Neural cell (in vitro differentiated cells): ENCODE results near the gene MYOM1. TPM values are rescaled to one million over a fixed set of nuclear protein-coding genes. Genes with fewer than 3 reads are reported as not detected.

ENCODE experiments used
- H2AFZ ChIP-seq: fragments of 200-600, 300-800 bp; sonication (generic), shearing (Covaris generic); 2 replicates; pipeline ENCODE4 v1.6.0; 2014; ENCODE audit warnings: low read depth, mild to moderate bottlenecking, antibody characterized with exemption, low read length, moderate library complexity
- H3F3A ChIP-seq: fragments of 200-600 bp; shearing (Covaris generic); 2 replicates; pipeline ENCODE4 v1.6.1; 2016; ENCODE audit warnings: mild to moderate bottlenecking, moderate library complexity, mixed read lengths, antibody characterized with exemption, low read length; ENCODE audit not compliant: insufficient read depth, poor library complexity, severe bottlenecking
- H3K27ac ChIP-seq: fragments of 200-600, 300-800 bp; sonication (generic), shearing (Covaris generic); 2 replicates; pipeline ENCODE4 v1.5.1; 2014; ENCODE audit warnings: mild to moderate bottlenecking, low read length, moderate library complexity
- H3K27me3 ChIP-seq: fragments of 300-800, 200-600 bp; sonication (generic), shearing (Covaris generic); 2 replicates; pipeline ENCODE4 v1.6.0; 2014; ENCODE audit warnings: mild to moderate bottlenecking, low read depth, low read length, moderate library complexity; ENCODE audit not compliant: insufficient read depth
- H3K36me3 ChIP-seq: fragments of 300-800, 200-600 bp; sonication (generic), shearing (Covaris generic); 2 replicates; pipeline ENCODE4 v1.5.1; 2014; ENCODE audit warnings: mild to moderate bottlenecking, antibody characterized with exemption, low read length, moderate library complexity; ENCODE audit not compliant: insufficient read depth
- H3K4me2 ChIP-seq: fragments of 300-800, 200-600 bp; sonication (generic), shearing (Covaris generic); 2 replicates; pipeline ENCODE4 v1.6.0; 2014; ENCODE audit warnings: mild to moderate bottlenecking, low read length
- H3K4me3 ChIP-seq: fragments of 300-800, 200-600 bp; sonication (generic), shearing (Covaris generic); 2 replicates; pipeline ENCODE4 v1.5.1; 2014; ENCODE audit warnings: mild to moderate bottlenecking, low read length, moderate library complexity
- H3K79me2 ChIP-seq: fragments of 200-600 bp; shearing (Covaris generic); replicated peaks from 2 replicates; pipeline ENCODE4 v1.6.0; 2014; ENCODE audit warnings: mild to moderate bottlenecking, low read length, moderate library complexity; ENCODE audit not compliant: insufficient read depth
- H3K9ac ChIP-seq: fragments of 300-800, 200-600 bp; sonication (generic), shearing (Covaris generic); 2 replicates; pipeline ENCODE4 v1.6.1; 2016; ENCODE audit warnings: mild to moderate bottlenecking, low read length, mixed read lengths
- H3K9me2 ChIP-seq: fragments of 200-600 bp; shearing (Covaris generic); 2 replicates; pipeline ENCODE4 v1.6.1; 2016; ENCODE audit warnings: mild to moderate bottlenecking, low read length, mixed read lengths; ENCODE audit not compliant: insufficient read depth
- H3K9me3 ChIP-seq: fragments of 200-600, 300-800 bp; sonication (generic), shearing (Covaris generic); 2 replicates; pipeline ENCODE4 v1.6.1; 2016; ENCODE audit warnings: mild to moderate bottlenecking, mixed run types, low read length, moderate library complexity, mixed read lengths
- H4K20me1 ChIP-seq: fragments of 200-600 bp; shearing (Covaris generic); 2 replicates; pipeline ENCODE4 v1.6.1; 2016; ENCODE audit warnings: mild to moderate bottlenecking, mixed run types; ENCODE audit not compliant: insufficient read depth
- CTCF ChIP-seq: fragments of 450-650 bp; IDR thresholded peaks from 2 replicates; pipeline ENCODE4 v1.5.1; 2014; ENCODE audit warnings: antibody characterized with exemption, mild to moderate bottlenecking, moderate library complexity; ENCODE audit not compliant: poor library complexity, severe bottlenecking
- EP300 ChIP-seq: fragments of 450-650 bp; conservative IDR thresholded peaks from 2 replicates; pipeline ENCODE4 v1.6.1; 2014; ENCODE audit warnings: antibody characterized with exemption, mild to moderate bottlenecking, moderate library complexity; ENCODE audit not compliant: poor library complexity, severe bottlenecking
- EZH2 ChIP-seq: fragments of 200-600, 300-800 bp; shearing (Covaris generic), sonication (generic); IDR thresholded peaks from 2 replicates; pipeline ENCODE4 v1.6.1; 2014; ENCODE audit warnings: antibody characterized with exemption, low read length, borderline replicate concordance, mild to moderate bottlenecking; ENCODE audit not compliant: insufficient read depth, poor library complexity, severe bottlenecking
- MXI1 ChIP-seq: fragments of 450-650 bp; conservative IDR thresholded peaks from 2 replicates; pipeline ENCODE4 v1.6.1; 2014; ENCODE audit warnings: antibody characterized with exemption, mild to moderate bottlenecking; ENCODE audit not compliant: poor library complexity, severe bottlenecking
- POLR2AphosphoS5 ChIP-seq: IDR thresholded peaks from 2 replicates; pipeline ENCODE4 v1.6.1; 2012
- RAD21 ChIP-seq: fragments of 450-650 bp; conservative IDR thresholded peaks from 2 replicates; pipeline ENCODE4 v1.6.1; 2014; ENCODE audit warnings: antibody characterized with exemption, mild to moderate bottlenecking, moderate library complexity
- REST ChIP-seq: IDR thresholded peaks from 2 replicates; pipeline ENCODE4 v1.6.1; 2012; ENCODE audit warnings: borderline replicate concordance
- SMC3 ChIP-seq: fragments of 450-650 bp; conservative IDR thresholded peaks from 2 replicates; pipeline ENCODE4 v1.6.1; 2014; ENCODE audit warnings: antibody characterized with exemption, mild to moderate bottlenecking, moderate library complexity; ENCODE audit not compliant: poor library complexity
- TAF1 ChIP-seq: IDR thresholded peaks from 2 replicates; pipeline ENCODE4 v1.6.1; 2012; ENCODE audit warnings: low read depth
- polyA plus RNA-seq: library from polyadenylated mRNA; depleted of rRNA; stranded (reverse); fragments of >200 nt; gene quantifications from 2 replicates; pipeline ENCODE4 v1.2.3, GENCODE V29; 2014

MYOM1 gene
- polyA plus RNA-seq, 1 donor from 2014 or later = 1.7 TPM

- no peak for TF ChIP-seq POLR2AphosphoS5
- no peak for TF ChIP-seq MXI1
- no peak for TF ChIP-seq RAD21
- TF ChIP-seq TAF1 = no peak
- no peak for TF ChIP-seq EP300
- no peak for TF ChIP-seq EZH2
- TF ChIP-seq REST = no peak
- TF ChIP-seq CTCF = no peak
- no peak for TF ChIP-seq SMC3
- no peak overlapping the region for H3K4me2 ChIP-seq
These were observed 94.9 kb downstream of the MYOM1 start for GRCh38 chr18:3124822-3125221.

DNA sequence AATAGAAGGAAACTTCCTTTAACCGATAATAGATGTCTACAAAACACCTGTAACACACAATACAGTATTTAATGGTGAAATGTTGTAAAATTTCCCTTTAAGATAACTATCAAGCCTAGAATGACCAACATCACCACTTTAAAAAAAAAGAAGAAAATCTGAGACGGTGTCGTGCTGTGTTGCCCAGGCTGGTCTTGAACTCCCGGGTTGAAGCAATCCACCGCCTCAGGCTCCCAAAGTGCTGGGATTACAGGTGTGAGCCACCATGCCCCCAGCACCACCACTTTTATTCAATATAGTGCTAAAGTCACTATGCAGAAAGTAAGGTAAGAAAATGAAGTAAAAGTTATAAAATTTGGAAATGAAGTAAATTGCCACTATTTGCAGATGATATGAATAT lies 96.9 kb downstream of the MYOM1 start:
- no peaks in the 10 kb centered on the region for H3K36me3 ChIP-seq

More at GRCh38 chr18:3124822-3125221, 94.9 kb downstream of the MYOM1 start:
- Histone ChIP-seq H3K27me3 (no peaks in the 10 kb centered on the region), H3K79me2 (no peaks in the 10 kb centered on the region), H3K9ac (no peak overlapping the region), H4K20me1 (no peaks in the 10 kb centered on the region), H3K9me2 (no peaks in the 10 kb centered on the region), H3K36me3 (no peaks in the 10 kb centered on the region), H2AFZ (no peak overlapping the region), H3F3A (no peaks in the 10 kb centered on the region), H3K9me3 (no peaks in the 10 kb centered on the region), H3K4me3 (no peak overlapping the region), H3K27ac (no peak overlapping the region)

GRCh38 chr18:3121259-3121658 lies 98.5 kb downstream of the MYOM1 start:
- Histone ChIP-seq H3K27ac (no peak overlapping the region), H3K27me3 (no peaks in the 10 kb centered on the region), H3K9me3 (no peaks in the 10 kb centered on the region), H3K79me2 (no peaks in the 10 kb centered on the region), H3K4me3 (no peak overlapping the region), H3K36me3 (no peaks in the 10 kb centered on the region), H3K9ac (no peak overlapping the region), H2AFZ (no peak overlapping the region), H3F3A (no peaks in the 10 kb centered on the region), H4K20me1 (no peaks in the 10 kb centered on the region), H3K9me2 (no peaks in the 10 kb centered on the region), H3K4me2 (no peak overlapping the region)
- TF ChIP-seq POLR2AphosphoS5 = no peak
- no peak for TF ChIP-seq EP300
- no peak for TF ChIP-seq REST
- no peak for TF ChIP-seq CTCF
- no peak for TF ChIP-seq RAD21
- no peak for TF ChIP-seq MXI1
- TF ChIP-seq EZH2 = no peak
- no peak for TF ChIP-seq SMC3
- no peak for TF ChIP-seq TAF1

More for the DNA sequence above, 96.9 kb downstream of the MYOM1 start:
- no peak for TF ChIP-seq POLR2AphosphoS5
- TF ChIP-seq SMC3 = no peak
- H3K79me2 ChIP-seq = no peaks in the 10 kb centered on the region
- no peaks in the 10 kb centered on the region for H3K27me3 ChIP-seq
- no peak overlapping the region for H3K27ac ChIP-seq
- no peak overlapping the region for H3K9ac ChIP-seq
- no peak overlapping the region for H3K4me3 ChIP-seq
- no peaks in the 10 kb centered on the region for H3K9me3 ChIP-seq
- no peak overlapping the region for H2AFZ ChIP-seq
- H3K4me2 ChIP-seq = no peak overlapping the region
- H3F3A ChIP-seq = no peaks in the 10 kb centered on the region
- no peaks in the 10 kb centered on the region for H3K9me2 ChIP-seq
- no peaks in the 10 kb centered on the region for H4K20me1 ChIP-seq
